WTC11 (cell line): Measurements from ENCODE around the gene NOSTRIN. TPM values are rescaled to one million over a fixed set of nuclear protein-coding genes. Genes with fewer than 3 reads are reported as not detected.

Source experiments
- ATAC-seq: fragments of 200-7000 bp; cut with Tn5 transposase; 2 replicates; pipeline ENCODE4 v1.10.0; 2021; ENCODE audit warnings: mild to moderate bottlenecking, moderate library complexity
- CTCF ChIA-PET: fragments of 300-600 bp; sonication (Branson Sonifier 250); formaldehyde crosslinking; loops from one replicate; lab custom pipeline; 2021; ENCODE audit warnings: antibody characterized with exemption; lab: Charles Lee
- POLR2A ChIA-PET: fragments of 350-600 bp; sonication (Branson Sonifier 250); formaldehyde crosslinking; loops from one replicate; lab custom pipeline; 2021; ENCODE audit warnings: antibody characterized with exemption; lab: Charles Lee
- DNase-seq: peaks from one replicate; pipeline ENCODE4 v3.0.0; 2021; ENCODE audit warnings: low spot score
- H3K27ac Mint-ChIP-seq: 2 replicates; pipeline ENCODE4 v1.8.0; 2021; ENCODE audit warnings: mixed read lengths
- H3K27me3 Mint-ChIP-seq: 2 replicates; pipeline ENCODE4 v1.8.0; 2021; ENCODE audit warnings: low read depth, mild to moderate bottlenecking, moderate library complexity, mixed read lengths
- H3K36me3 Mint-ChIP-seq: 2 replicates; pipeline ENCODE4 v1.8.0; 2021; ENCODE audit warnings: mixed read lengths
- H3K4me1 Mint-ChIP-seq: 2 replicates; pipeline ENCODE4 v1.8.0; 2022; ENCODE audit warnings: mixed read lengths
- H3K4me3 Mint-ChIP-seq: 2 replicates; pipeline ENCODE4 v1.8.0; 2021; ENCODE audit warnings: mild to moderate bottlenecking, moderate library complexity, mixed read lengths
- H3K9me3 Mint-ChIP-seq: 2 replicates; pipeline ENCODE4 v1.8.0; 2021; ENCODE audit warnings: mixed read lengths
- ATF1 ChIP-seq: sonication (generic); formaldehyde crosslinking; IDR thresholded peaks from 2 replicates; pipeline ENCODE4 v1.8.1; 2023; ENCODE audit warnings: mild to moderate bottlenecking, moderate library complexity, missing genetic modification reagents
- E2F1 ChIP-seq: sonication (generic); formaldehyde crosslinking; IDR thresholded peaks from 2 replicates; pipeline ENCODE4 v1.8.0; 2022; ENCODE audit warnings: mild to moderate bottlenecking, missing genetic modification reagents
- E2F4 ChIP-seq: sonication (generic); formaldehyde crosslinking; IDR thresholded peaks from 2 replicates; pipeline ENCODE4 v1.8.1; 2022; ENCODE audit warnings: low read depth, mild to moderate bottlenecking, moderate library complexity, missing genetic modification reagents, borderline replicate concordance
- ELF4 ChIP-seq: sonication (generic); formaldehyde crosslinking; IDR thresholded peaks from 2 replicates; pipeline ENCODE4 v1.8.1; 2022; ENCODE audit warnings: low read depth, mild to moderate bottlenecking, moderate library complexity, missing genetic modification reagents
- FOXP1 ChIP-seq: sonication (generic); formaldehyde crosslinking; IDR thresholded peaks from 2 replicates; pipeline ENCODE4 v1.8.0; 2022; ENCODE audit warnings: missing genetic modification reagents, mild to moderate bottlenecking, moderate library complexity, borderline replicate concordance
- IRF1 ChIP-seq: sonication (generic); formaldehyde crosslinking; IDR thresholded peaks from 2 replicates; pipeline ENCODE4 v1.8.0; 2023; ENCODE audit warnings: missing genetic modification reagents
- IRF2 ChIP-seq: sonication (generic); formaldehyde crosslinking; IDR thresholded peaks from 2 replicates; pipeline ENCODE4 v1.8.0; 2022; ENCODE audit warnings: low read depth, missing genetic modification reagents, borderline replicate concordance
- MLX ChIP-seq: sonication (generic); formaldehyde crosslinking; IDR thresholded peaks from 2 replicates; pipeline ENCODE4 v1.8.1; 2023; ENCODE audit warnings: mild to moderate bottlenecking, missing genetic modification reagents, moderate library complexity
- NFE2L1 ChIP-seq: sonication (generic); formaldehyde crosslinking; IDR thresholded peaks from 2 replicates; pipeline ENCODE4 v1.8.1; 2023; ENCODE audit warnings: missing genetic modification reagents
- NFYB ChIP-seq: sonication (generic); formaldehyde crosslinking; conservative IDR thresholded peaks from 2 replicates; pipeline ENCODE4 v1.8.0; 2022; ENCODE audit warnings: low read depth, missing genetic modification reagents
- NR3C1 ChIP-seq: sonication (generic); formaldehyde crosslinking; conservative IDR thresholded peaks from 2 replicates; pipeline ENCODE4 v1.8.1; 2023; ENCODE audit warnings: low read depth, mild to moderate bottlenecking, missing genetic modification reagents
- PRDM15 ChIP-seq: sonication (generic); formaldehyde crosslinking; IDR thresholded peaks from 2 replicates; pipeline ENCODE4 v1.8.0; 2022; ENCODE audit warnings: missing genetic modification reagents
- STAT6 ChIP-seq: sonication (generic); formaldehyde crosslinking; conservative IDR thresholded peaks from 2 replicates; pipeline ENCODE4 v1.8.1; 2023; ENCODE audit warnings: mild to moderate bottlenecking, low read depth, missing genetic modification reagents, moderate library complexity
- TCF7 ChIP-seq: sonication (generic); formaldehyde crosslinking; IDR thresholded peaks from 2 replicates; pipeline ENCODE4 v1.8.0; 2022; ENCODE audit warnings: mild to moderate bottlenecking, low read depth, missing genetic modification reagents, moderate library complexity
- USF2 ChIP-seq: sonication (generic); formaldehyde crosslinking; IDR thresholded peaks from 2 replicates; pipeline ENCODE4 v1.8.1; 2023; ENCODE audit warnings: mild to moderate bottlenecking, missing genetic modification reagents, moderate library complexity
- ZNF281 ChIP-seq: sonication (generic); formaldehyde crosslinking; IDR thresholded peaks from 2 replicates; pipeline ENCODE4 v1.8.0; 2023; ENCODE audit warnings: mild to moderate bottlenecking, missing genetic modification reagents
- total RNA-seq: library from RNA; stranded (reverse); gene quantifications from 3 replicates; pipeline ENCODE4 v1.2.3, GENCODE V29; 2021
- TF ChIP-seq, protein P1 (sequence below): sonication (generic); formaldehyde crosslinking; conservative IDR thresholded peaks from 2 replicates; pipeline ENCODE4 v1.8.1; 2022; ENCODE audit warnings: mild to moderate bottlenecking, missing genetic modification reagents
- TF ChIP-seq, protein P2 (sequence below): fragments of 250-450 bp; sonication (Bioruptor Pico); IDR thresholded peaks from 2 replicates; pipeline ENCODE4 v1.9.0; 2021; ENCODE audit warnings: mild to moderate bottlenecking

Gene NOSTRIN
- total RNA-seq, 1 experiment from 2014 or later = 0.22 TPM

- H3K4me3 Mint-ChIP-seq = no peak overlapping the region
- H3K9me3 Mint-ChIP-seq = no peaks in the 10 kb centered on the region
- no peak for DNase-seq
- CTCF ChIA-PET = no interaction called here
- H3K36me3 Mint-ChIP-seq = no peaks in the 10 kb centered on the region
- no peak for TF ChIP-seq STAT6 (CRISPR knock-in tag)
- no peak for TF ChIP-seq ELF4
- no peak for TF ChIP-seq IRF2 (CRISPR knock-in tag)
- TF ChIP-seq ZNF281 (CRISPR knock-in tag) = no peak
- no peak for TF ChIP-seq PRDM15 (CRISPR knock-in tag)
- no peak for TF ChIP-seq USF2
- no peak for TF ChIP-seq ATF1 (CRISPR knock-in tag)
- TF ChIP-seq, protein P1, sequence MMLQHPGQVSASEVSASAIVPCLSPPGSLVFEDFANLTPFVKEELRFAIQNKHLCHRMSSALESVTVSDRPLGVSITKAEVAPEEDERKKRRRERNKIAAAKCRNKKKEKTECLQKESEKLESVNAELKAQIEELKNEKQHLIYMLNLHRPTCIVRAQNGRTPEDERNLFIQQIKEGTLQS = no peak
- no peak for TF ChIP-seq E2F1 (CRISPR knock-in tag)
- no peak for TF ChIP-seq FOXP1
- TF ChIP-seq NFYB = no peak
- no peak for ATAC-seq
- H3K27ac Mint-ChIP-seq = no peak overlapping the region
- POLR2A ChIA-PET = no interaction called here
- no peaks in the 10 kb centered on the region for H3K27me3 Mint-ChIP-seq
- H3K4me1 Mint-ChIP-seq = peaks cover 2% of the 10 kb centered on the region
Observed at GRCh38 chr2:168821577-168821976, 19.1 kb downstream of the NOSTRIN start.

DNA sequence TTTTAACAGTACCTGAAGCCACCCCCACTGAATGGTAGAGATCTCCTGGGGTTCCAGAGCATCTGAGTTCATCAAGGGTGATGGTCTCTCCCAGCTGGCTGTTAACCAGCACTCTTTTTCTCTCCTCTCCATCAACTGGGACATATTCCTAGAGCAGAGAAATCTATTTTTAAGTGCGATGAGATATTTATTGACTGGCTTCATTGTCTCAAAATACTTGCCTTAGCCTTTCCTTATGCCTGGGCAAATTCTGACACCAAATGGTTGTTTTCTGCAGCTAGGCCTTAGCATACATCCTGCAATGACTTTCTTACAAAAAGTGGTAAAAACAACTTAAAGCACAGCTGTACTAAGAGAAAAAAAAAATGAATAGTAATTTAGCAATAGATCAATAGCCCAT is 19.6 kb downstream of the NOSTRIN start:
- peaks cover 2% of the 10 kb centered on the region for H3K4me1 Mint-ChIP-seq
- ChIA-PET POLR2A (no interaction called here), CTCF (no interaction called here)
- H3K9me3 Mint-ChIP-seq = no peaks in the 10 kb centered on the region
- no peak for ATAC-seq
- no peak overlapping the region for H3K27ac Mint-ChIP-seq
- H3K36me3 Mint-ChIP-seq = no peaks in the 10 kb centered on the region
- no peak for DNase-seq
- H3K27me3 Mint-ChIP-seq = no peaks in the 10 kb centered on the region
- H3K4me3 Mint-ChIP-seq = no peak overlapping the region
- TF ChIP-seq MLX (CRISPR knock-in tag) = no peak
- no peak for TF ChIP-seq E2F4 (CRISPR knock-in tag)
- TF ChIP-seq, protein P2, sequence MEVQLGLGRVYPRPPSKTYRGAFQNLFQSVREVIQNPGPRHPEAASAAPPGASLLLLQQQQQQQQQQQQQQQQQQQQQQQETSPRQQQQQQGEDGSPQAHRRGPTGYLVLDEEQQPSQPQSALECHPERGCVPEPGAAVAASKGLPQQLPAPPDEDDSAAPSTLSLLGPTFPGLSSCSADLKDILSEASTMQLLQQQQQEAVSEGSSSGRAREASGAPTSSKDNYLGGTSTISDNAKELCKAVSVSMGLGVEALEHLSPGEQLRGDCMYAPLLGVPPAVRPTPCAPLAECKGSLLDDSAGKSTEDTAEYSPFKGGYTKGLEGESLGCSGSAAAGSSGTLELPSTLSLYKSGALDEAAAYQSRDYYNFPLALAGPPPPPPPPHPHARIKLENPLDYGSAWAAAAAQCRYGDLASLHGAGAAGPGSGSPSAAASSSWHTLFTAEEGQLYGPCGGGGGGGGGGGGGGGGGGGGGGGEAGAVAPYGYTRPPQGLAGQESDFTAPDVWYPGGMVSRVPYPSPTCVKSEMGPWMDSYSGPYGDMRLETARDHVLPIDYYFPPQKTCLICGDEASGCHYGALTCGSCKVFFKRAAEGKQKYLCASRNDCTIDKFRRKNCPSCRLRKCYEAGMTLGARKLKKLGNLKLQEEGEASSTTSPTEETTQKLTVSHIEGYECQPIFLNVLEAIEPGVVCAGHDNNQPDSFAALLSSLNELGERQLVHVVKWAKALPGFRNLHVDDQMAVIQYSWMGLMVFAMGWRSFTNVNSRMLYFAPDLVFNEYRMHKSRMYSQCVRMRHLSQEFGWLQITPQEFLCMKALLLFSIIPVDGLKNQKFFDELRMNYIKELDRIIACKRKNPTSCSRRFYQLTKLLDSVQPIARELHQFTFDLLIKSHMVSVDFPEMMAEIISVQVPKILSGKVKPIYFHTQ = no peak
- no peak for TF ChIP-seq NFE2L1
- no peak for TF ChIP-seq NR3C1 (CRISPR knock-in tag)
- TF ChIP-seq IRF1 (CRISPR knock-in tag) = no peak
- no peak for TF ChIP-seq TCF7 (CRISPR knock-in tag)
